Gastrocnemius medialis (tissue), 4 donors: ENCODE measurements around the gene JAKMIP1. TPM values are rescaled to one million over a fixed set of nuclear protein-coding genes. Genes with fewer than 3 reads are reported as not detected.

Source experiments
- ATAC-seq, 2 donors: fragments of 150-250 bp; one replicate each; pipeline ENCODE4 v1.9.1; 2016
- DNase-seq, 2 donors: peaks; one replicate each; pipeline ENCODE4 v3.0.0-alpha.2; 2019
- H3K27ac ChIP-seq, 4 donors: fragments of 200-600 bp; sonication (generic); 1 replicate in 1 of 4; 2 replicates in 3 of 4; pipeline ENCODE4 v1.5.1; 2016 to 2018; ENCODE audit warnings: mild to moderate bottlenecking in 2 of 4, moderate library complexity in 1 of 4
- H3K27me3 ChIP-seq, 3 donors: fragments of 200-600 bp; sonication (generic) in 2 of 3; 1 replicate in 1 of 3; 2 replicates in 2 of 3; pipeline versions ENCODE4 v1.5.1 to v1.6.0; 2016 to 2019; ENCODE audit warnings: mild to moderate bottlenecking in 1 of 3, moderate library complexity in 1 of 3
- H3K36me3 ChIP-seq, 2 donors: fragments of 200-600 bp; sonication (generic) in 1 of 2; one replicate each; pipeline ENCODE4 v1.5.1; 2017 to 2018
- H3K4me1 ChIP-seq, 2 donors: fragments of 200-600 bp; sonication (generic) in 1 of 2; one replicate each; pipeline ENCODE4 v1.5.1; 2016 to 2017; ENCODE audit warnings: mild to moderate bottlenecking in 2 of 2
- H3K4me3 ChIP-seq, 4 donors: fragments of 200-600 bp; sonication (generic) in 3 of 4; 1 replicate in 1 of 4; 2 replicates in 3 of 4; pipeline ENCODE4 v1.5.1; 2016 to 2019; ENCODE audit warnings: mild to moderate bottlenecking in 2 of 4
- H3K9me3 ChIP-seq, 3 donors: fragments of 200-600 bp; sonication (generic) in 2 of 3; 1 replicate in 1 of 3; 2 replicates in 2 of 3; pipeline ENCODE4 v1.5.1; 2016 to 2019
- POLR2A ChIP-seq, 2 donors: fragments of 450-650 bp; IDR thresholded peaks; one replicate each; pipeline ENCODE4 v1.6.1; 2017; ENCODE audit warnings: antibody characterized with exemption in 2 of 2, mild to moderate bottlenecking in 2 of 2, moderate library complexity in 2 of 2
- in situ Hi-C, 4 donors: fragments of 200-750 bp; cut with MboI; loops; one replicate each; pipeline versions ENCODE4 v1.15.0 to v1.8.0; 2017; ENCODE audit warnings: low sequenced_read_pairs in 4 of 4
- intact Hi-C: fragments of 100-400 bp; cut with DNase I; formaldehyde crosslinking; loops from one replicate; pipeline ENCODE4 v1.15.1; 2023; ENCODE audit warnings: low total_unique reads
- total RNA-seq, 4 donors: library from RNA; depleted of rRNA; stranded (reverse); fragments of >200 nt; gene quantifications; one replicate each; pipeline versions ENCODE4 v1.1.0 to v1.2.3, GENCODE V29; 2016
- TF ChIP-seq, protein P1 (sequence below), 5 experiments: fragments of 450-650 bp in 3 of 5; fragments of 200-600 bp in 2 of 5; sonication (generic) in 2 of 5; IDR thresholded peaks in 4 of 5; conservative IDR thresholded peaks in 1 of 5; 1 replicate in 4 of 5; 2 replicates in 1 of 5; pipeline ENCODE4 v1.5.1; 2016 to 2019; ENCODE audit warnings: antibody characterized with exemption in 5 of 5, mild to moderate bottlenecking in 3 of 5, moderate library complexity in 3 of 5

JAKMIP1 gene
- total RNA-seq, 4 donors from 2014 or later, result 0.62 TPM; not detected in 3

DNA sequence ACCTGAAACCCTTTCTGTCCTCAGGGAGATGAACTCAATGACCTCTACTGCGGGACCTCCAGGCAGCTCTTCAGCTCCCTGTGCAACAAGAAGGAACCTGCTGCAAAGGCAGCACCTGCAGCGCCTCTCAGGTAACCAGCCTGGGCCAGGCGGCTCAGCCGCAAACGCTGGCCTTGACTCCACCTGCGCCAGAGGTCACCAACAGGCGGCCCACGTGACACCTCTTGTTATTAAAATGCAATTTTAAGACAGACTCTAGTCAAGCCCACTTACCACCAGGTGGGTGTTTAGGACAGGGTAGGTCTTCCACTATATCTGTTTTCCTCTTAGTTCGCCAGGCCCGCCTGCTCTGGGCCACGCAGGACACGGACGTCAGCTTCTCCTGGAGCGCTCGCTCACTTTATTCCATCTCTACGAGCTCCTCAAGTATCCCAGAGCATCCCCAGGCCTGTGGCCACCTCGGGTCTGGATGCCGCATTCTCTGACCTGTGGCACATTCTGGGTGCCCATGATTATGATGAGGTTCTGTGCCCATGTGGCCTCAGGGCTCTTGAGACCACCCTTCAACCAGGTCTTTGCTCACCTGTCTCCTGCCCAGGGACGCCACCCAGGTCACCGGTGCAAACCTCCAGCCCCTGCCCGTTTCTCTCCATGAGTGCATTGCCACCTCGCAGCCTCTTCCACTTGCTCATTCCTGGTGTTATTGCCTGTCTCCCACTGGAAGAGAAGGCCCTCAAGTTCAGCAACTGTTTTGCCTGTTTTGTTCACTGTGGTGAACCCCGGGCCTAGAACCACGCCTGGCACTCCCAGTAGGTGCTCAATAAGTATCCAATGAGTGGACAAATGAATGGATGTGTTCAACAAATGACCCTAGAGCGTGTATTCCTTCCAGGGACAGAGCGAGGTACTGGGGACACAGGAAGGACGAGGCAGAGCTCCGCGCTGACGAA lies 32.8 kb upstream of the JAKMIP1 start:
- Histone ChIP-seq H3K4me3 (no peak overlapping the region), H3K36me3 (no peaks in the 10 kb centered on the region), H3K9me3 (no peaks in the 10 kb centered on the region), H3K27ac (no peak overlapping the region), H3K4me1 (no peaks in the 10 kb centered on the region), H3K27me3 (no peaks in the 10 kb centered on the region)
- in situ Hi-C loops, result no loop called here
- ATAC-seq (no peak), DNase-seq (no peak)
- TF ChIP-seq, protein P1, sequence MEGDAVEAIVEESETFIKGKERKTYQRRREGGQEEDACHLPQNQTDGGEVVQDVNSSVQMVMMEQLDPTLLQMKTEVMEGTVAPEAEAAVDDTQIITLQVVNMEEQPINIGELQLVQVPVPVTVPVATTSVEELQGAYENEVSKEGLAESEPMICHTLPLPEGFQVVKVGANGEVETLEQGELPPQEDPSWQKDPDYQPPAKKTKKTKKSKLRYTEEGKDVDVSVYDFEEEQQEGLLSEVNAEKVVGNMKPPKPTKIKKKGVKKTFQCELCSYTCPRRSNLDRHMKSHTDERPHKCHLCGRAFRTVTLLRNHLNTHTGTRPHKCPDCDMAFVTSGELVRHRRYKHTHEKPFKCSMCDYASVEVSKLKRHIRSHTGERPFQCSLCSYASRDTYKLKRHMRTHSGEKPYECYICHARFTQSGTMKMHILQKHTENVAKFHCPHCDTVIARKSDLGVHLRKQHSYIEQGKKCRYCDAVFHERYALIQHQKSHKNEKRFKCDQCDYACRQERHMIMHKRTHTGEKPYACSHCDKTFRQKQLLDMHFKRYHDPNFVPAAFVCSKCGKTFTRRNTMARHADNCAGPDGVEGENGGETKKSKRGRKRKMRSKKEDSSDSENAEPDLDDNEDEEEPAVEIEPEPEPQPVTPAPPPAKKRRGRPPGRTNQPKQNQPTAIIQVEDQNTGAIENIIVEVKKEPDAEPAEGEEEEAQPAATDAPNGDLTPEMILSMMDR (IDR thresholded peaks at IDR 0.05 in 4 of 5, conservative IDR thresholded peaks at IDR 0.05 in 1 of 5), result no peak
- no peak for TF ChIP-seq POLR2A (IDR thresholded peaks at IDR 0.05)
- intact Hi-C loops, result no loop called here

DNA sequence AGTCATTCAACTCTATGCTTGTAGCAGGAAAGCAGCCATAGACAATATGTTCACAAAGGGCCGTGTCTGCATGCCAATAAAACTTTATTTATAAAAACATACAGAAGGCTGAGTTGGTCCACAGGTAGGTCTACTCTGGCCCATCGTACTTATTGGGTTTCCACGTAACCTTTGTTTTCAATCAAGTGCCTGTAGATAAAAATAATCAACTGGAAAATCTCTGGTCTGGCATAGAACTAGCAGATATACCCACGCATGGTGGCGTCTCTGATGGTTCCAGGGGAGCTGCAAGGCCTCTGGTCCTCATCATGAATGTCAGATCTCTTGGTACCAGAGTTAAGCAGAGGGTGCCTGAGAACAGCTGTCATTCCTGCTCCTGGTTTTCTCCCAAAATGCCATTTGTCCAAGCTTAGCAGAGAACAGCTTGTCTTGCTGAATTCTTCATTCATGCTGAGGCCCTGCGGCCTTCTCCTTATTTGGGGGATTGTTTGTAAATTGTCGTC lies 31.4 kb upstream of the JAKMIP1 start:
- peaks cover 0 to 4% (median 0%) of the 10 kb centered on the region in 3 donors for H3K27me3 ChIP-seq
- no peaks in the 10 kb centered on the region for H3K4me1 ChIP-seq
- no peak overlapping the region for H3K27ac ChIP-seq
- ATAC-seq (no peak), DNase-seq (no peak)
- no peak for TF ChIP-seq POLR2A (IDR thresholded peaks at IDR 0.05)
- TF ChIP-seq, protein P1 (IDR thresholded peaks at IDR 0.05 in 4 of 5, conservative IDR thresholded peaks at IDR 0.05 in 1 of 5), result no peak
- in situ Hi-C loops, result no loop called here
- H3K36me3 ChIP-seq, result no peaks in the 10 kb centered on the region
- intact Hi-C loops, result no loop called here
- no peak overlapping the region for H3K4me3 ChIP-seq
- H3K9me3 ChIP-seq, result no peaks in the 10 kb centered on the region

DNA sequence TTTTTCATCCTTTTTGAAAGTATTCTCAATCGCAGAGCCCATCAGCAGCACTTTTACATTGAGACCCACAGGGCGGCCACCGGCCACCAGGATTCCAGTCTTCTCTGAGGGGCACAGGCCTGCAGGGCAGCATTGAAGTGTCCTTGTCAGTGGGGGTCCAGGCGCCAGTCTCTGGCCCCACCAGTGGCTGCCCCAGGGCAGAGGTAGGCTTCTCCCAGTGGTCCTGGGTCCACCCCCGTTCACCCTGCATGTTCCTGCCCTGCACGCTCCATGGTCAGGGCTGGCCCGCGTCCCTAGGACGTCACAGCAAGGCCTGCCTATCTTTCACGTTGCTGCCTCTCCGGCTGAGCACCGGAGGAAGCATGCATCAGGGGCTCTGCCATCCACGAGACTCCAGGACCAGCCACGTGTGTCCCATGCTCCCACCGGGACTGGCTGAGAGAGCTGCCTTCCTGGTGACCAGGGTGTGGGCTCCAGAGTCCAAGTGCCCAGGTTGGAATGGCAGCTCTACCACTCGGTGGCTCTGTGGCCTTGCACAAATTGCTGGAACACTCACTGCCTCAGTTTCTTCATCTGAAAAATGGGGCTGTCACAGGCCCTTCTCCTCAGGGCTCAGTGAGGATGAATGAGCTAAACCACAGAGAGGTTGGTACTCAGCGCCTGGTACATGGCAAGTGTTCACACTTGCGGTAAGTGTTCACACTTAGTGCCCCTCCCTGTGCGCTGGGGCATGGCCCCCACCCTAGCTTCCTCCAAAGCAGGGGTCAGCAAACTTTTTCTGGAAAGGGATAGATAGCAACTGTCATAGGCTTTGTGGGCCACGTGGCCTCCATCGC lies 30.7 kb upstream of the JAKMIP1 start:
- intact Hi-C loops, result no loop called here
- no peaks in the 10 kb centered on the region for H3K4me1 ChIP-seq
- in situ Hi-C loops, result no loop called here

DNA sequence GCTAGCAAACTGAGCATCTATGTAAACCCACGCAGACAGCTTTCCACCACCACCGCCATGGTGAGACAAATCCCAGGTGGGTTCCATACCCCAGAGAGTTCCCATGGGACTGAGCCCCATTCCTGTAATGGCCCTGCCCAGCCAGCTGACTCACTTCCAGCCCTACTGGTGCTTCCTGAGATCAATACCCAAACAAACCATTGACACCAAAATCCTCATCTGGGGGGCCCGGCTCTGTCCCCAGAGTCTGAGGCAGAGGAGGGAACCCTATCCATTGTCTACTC lies 30.1 kb upstream of the JAKMIP1 start:
- Histone ChIP-seq H3K36me3 (no peaks in the 10 kb centered on the region), H3K27ac (no peak overlapping the region), H3K4me1 (no peaks in the 10 kb centered on the region), H3K27me3 (peaks cover 0 to 8% (median 6%) of the 10 kb centered on the region in 3 donors), H3K4me3 (no peak overlapping the region), H3K9me3 (no peaks in the 10 kb centered on the region)
- DNase-seq (no peak), ATAC-seq (no peak)
- in situ Hi-C loops, result no loop called here
- TF ChIP-seq POLR2A (IDR thresholded peaks at IDR 0.05), result no peak
- TF ChIP-seq, protein P1 (IDR thresholded peaks at IDR 0.05 in 4 of 5, conservative IDR thresholded peaks at IDR 0.05 in 1 of 5), result no peak
- intact Hi-C loops, result no loop called here

More for the DNA sequence above, 30.7 kb upstream of the JAKMIP1 start:
- peaks cover 0 to 8% (median 3%) of the 10 kb centered on the region in 3 donors for H3K27me3 ChIP-seq
- TF ChIP-seq, protein P1 (IDR thresholded peaks at IDR 0.05 in 4 of 5, conservative IDR thresholded peaks at IDR 0.05 in 1 of 5), result no peak
- no peak overlapping the region for H3K27ac ChIP-seq
- ATAC-seq (no peak), DNase-seq (no peak)
- H3K9me3 ChIP-seq, result no peaks in the 10 kb centered on the region
- no peaks in the 10 kb centered on the region for H3K36me3 ChIP-seq
- H3K4me3 ChIP-seq, result no peak overlapping the region
